ENCODE data around the gene ATP1A1.
A peak's percentile ranks its signal among the peaks of the same experiment; 100 is the strongest.

Gene ATP1A1

DNA sequence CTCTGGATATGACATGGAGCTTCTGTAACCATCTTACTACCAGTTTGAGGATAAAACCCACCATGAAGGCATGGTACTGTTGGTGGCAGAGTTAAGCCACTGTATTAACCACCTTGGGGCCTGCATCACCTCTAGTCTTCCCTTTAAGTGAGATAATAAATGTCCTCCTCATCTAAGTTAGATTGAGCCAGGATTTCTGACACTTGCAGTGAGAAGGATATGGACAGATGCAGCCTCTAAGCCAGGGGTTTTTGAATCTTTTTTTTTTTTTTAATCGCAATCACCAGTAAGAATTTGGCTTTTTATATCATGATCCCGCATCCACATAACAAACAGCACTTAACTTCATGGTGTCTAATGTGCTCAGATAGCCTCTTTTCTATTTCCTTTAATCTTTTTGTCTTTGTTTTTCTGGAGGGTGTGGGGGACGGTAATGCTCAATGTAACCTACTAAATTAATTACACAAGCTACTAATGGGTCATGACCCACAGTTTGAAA, 42.2 kb downstream of the ATP1A1 start:
- no peak overlapping the region for H3K27ac ChIP-seq (ENCODE audit: low read depth, low read length)
- no peaks in the 10 kb centered on the region for H3K27me3 ChIP-seq (ENCODE audit: low read length)
- H2AFZ ChIP-seq (ENCODE audit: low read depth, low read length, severe bottlenecking): no peak overlapping the region
- H4K20me1 ChIP-seq (ENCODE audit: low read depth, low read length): no peaks in the 10 kb centered on the region
- H3K4me3 ChIP-seq (ENCODE audit: insufficient read depth, low read length, poor library complexity, severe bottlenecking): no peak overlapping the region
- no peaks in the 10 kb centered on the region for H3F3A ChIP-seq (ENCODE audit: insufficient read depth)
- TF ChIP-seq EZH2phosphoT487 (conservative IDR thresholded peaks at IDR 0.05; ENCODE audit: low read length) (no peak), CTCF (IDR thresholded peaks at IDR 0.05; ENCODE audit: insufficient read depth, low read length, poor library complexity, severe bottlenecking) (no peak)
- no peak overlapping the region for H3K4me2 ChIP-seq (ENCODE audit: low read depth, low read length, poor library complexity, severe bottlenecking)
- no peaks in the 10 kb centered on the region for H3K36me3 ChIP-seq (ENCODE audit: low read length)
- no peaks in the 10 kb centered on the region for H3K9me2 ChIP-seq (replicated peaks; ENCODE audit: insufficient read depth, low read length)
- no peaks in the 10 kb centered on the region for H3K9me3 ChIP-seq (ENCODE audit: insufficient read depth, low read length)
- H3K9ac ChIP-seq (ENCODE audit: low read length): no peak overlapping the region
- peaks cover 9% of the 10 kb centered on the region; the same call in 1 of the 2 replicates for H3K79me2 ChIP-seq (ENCODE audit: insufficient read depth, low read length)

DNA sequence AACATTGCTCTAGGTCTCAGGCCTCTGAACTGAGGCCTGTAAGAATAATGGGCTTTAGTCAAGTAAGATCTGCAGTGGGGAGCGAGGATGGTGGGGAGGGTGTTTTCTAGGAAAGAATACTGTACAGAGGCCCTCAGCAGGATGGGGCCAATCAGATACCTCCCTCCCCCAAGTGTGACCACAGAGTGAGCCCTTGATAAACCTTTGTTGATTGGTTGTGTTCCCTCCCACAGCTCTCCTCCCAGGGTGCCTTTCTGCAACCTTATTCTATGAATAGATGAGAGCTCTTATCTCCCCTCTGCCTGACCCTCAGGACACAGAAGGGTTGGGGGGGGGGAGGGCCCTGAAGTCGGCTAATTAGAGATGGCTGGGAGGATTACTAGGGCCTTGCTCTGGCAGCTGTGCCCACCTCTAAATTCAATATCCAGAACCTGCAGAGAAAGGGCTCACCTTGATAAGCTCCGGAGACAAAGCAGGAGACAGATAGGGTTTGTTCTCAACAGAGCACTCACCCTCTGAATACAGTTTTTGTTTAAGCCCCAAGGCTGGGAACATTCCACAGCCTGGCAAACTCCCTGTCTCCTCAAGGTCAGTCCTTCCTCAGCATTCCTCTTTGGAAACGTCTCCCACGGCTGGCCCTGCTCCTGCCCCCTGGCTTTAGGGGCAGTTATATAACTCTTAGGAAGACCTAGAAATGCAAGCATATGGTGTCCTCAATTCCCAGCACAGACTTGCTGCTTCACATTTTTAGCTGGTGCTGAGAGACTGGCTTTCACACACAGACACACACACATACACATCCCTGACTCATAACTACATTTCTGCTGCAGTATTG, 42.9 kb downstream of the ATP1A1 start:
- Histone ChIP-seq H3K9me3 (ENCODE audit: insufficient read depth, low read length) (no peaks in the 10 kb centered on the region), H3K9me2 (replicated peaks; ENCODE audit: insufficient read depth, low read length) (no peaks in the 10 kb centered on the region), H3K4me3 (ENCODE audit: insufficient read depth, low read length, poor library complexity, severe bottlenecking) (no peak overlapping the region), H3K79me2 (ENCODE audit: insufficient read depth, low read length) (peaks cover 9% of the 10 kb centered on the region; the same call in 1 of the 2 replicates), H3K27me3 (ENCODE audit: low read length) (no peaks in the 10 kb centered on the region), H4K20me1 (ENCODE audit: low read depth, low read length) (no peaks in the 10 kb centered on the region), H3K9ac (ENCODE audit: low read length) (no peak overlapping the region), H3F3A (ENCODE audit: insufficient read depth) (no peaks in the 10 kb centered on the region), H3K36me3 (ENCODE audit: low read length) (no peaks in the 10 kb centered on the region), H2AFZ (ENCODE audit: low read depth, low read length, severe bottlenecking) (no peak overlapping the region), H3K4me2 (ENCODE audit: low read depth, low read length, poor library complexity, severe bottlenecking) (no peak overlapping the region), H3K27ac (ENCODE audit: low read depth, low read length) (no peak overlapping the region)
- no peak for TF ChIP-seq EZH2phosphoT487 (conservative IDR thresholded peaks at IDR 0.05; ENCODE audit: low read length)
- no peak for TF ChIP-seq CTCF (IDR thresholded peaks at IDR 0.05; ENCODE audit: insufficient read depth, low read length, poor library complexity, severe bottlenecking)

- Histone ChIP-seq H3K9me2 (replicated peaks; ENCODE audit: insufficient read depth, low read length) (no peaks in the 10 kb centered on the region), H3K36me3 (ENCODE audit: low read length) (no peaks in the 10 kb centered on the region), H3K9me3 (ENCODE audit: insufficient read depth, low read length) (no peaks in the 10 kb centered on the region), H3K27me3 (ENCODE audit: low read length) (no peaks in the 10 kb centered on the region), H3K4me3 (ENCODE audit: insufficient read depth, low read length, poor library complexity, severe bottlenecking) (peak overlapping the region; percentile 94), H3F3A (ENCODE audit: insufficient read depth) (no peaks in the 10 kb centered on the region), H3K9ac (ENCODE audit: low read length) (peak overlapping the region; percentile 96), H3K27ac (ENCODE audit: low read depth, low read length) (no peak overlapping the region), H3K4me2 (ENCODE audit: low read depth, low read length, poor library complexity, severe bottlenecking) (peak overlapping the region; percentile 71), H4K20me1 (ENCODE audit: low read depth, low read length) (no peaks in the 10 kb centered on the region), H3K79me2 (ENCODE audit: insufficient read depth, low read length) (peaks cover 9% of the 10 kb centered on the region; the same call in 1 of the 2 replicates), H2AFZ (ENCODE audit: low read depth, low read length, severe bottlenecking) (no peak overlapping the region)
- TF ChIP-seq EZH2phosphoT487 (conservative IDR thresholded peaks at IDR 0.05; ENCODE audit: low read length): no peak
- TF ChIP-seq CTCF (IDR thresholded peaks at IDR 0.05; ENCODE audit: insufficient read depth, low read length, poor library complexity, severe bottlenecking): no peak
Observed at GRCh38 chr1:116416854-116417513, 43.9 kb downstream of the ATP1A1 start.
